Epithelial cell of umbilical artery (primary cell): ENCODE measurements around the gene CHURC1. TPM values are rescaled to one million over a fixed set of nuclear protein-coding genes. Genes with fewer than 3 reads are reported as not detected.

ENCODE experiments used
- total RNA-seq: library from RNA; depleted of rRNA; stranded (reverse); fragments of >200 nt; gene quantifications from 2 replicates; pipeline ENCODE4 v1.2.3, GENCODE V29; 2014

Gene CHURC1
- total RNA-seq = 64.6 and 78.1 TPM in 2 replicates

GRCh38 chr14:64914237-64915028 lies at the start of gene CHURC1:
CHURC1 (plus strand) TSS chr14:64914455; CDS start chr14:64914496, 41 bp downstream.

GRCh38 chr14:64879635-64880220 lies 34.5 kb upstream of the CHURC1 start, which contains the start of gene SPTB:
SPTB (minus strand) TSS chr14:64879907; CDS start chr14:64823094, 56,813 bp downstream.

DNA sequence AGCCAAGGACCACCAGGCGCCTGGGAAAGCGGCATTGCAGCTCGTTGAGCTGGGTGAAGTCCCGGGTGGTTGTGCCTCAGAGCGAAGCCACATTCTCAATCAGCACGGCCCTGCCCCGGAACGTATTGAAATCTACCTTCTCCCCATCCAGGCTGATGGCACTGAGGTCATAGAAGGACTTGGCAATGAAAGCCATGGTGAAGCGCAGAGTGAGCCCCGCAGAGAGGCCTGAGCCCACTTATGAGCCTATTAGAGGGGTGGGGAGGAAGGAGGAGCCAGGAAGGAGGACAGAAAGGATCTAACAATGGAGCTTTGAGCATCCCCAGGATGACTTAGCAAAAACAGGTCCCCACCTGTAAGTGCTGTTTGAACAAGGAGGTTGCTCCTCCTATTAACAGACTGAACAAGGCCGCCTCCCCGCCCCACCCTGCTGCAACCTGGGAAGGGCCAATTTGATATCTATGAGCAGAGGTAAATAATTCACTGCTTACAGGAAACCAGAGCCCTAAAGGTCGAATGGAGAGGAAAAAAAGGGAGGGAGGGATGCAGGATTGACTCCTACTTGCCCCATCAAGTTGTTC lies 28.4 kb downstream of the CHURC1 start, which contains the start of gene GPX2:
TSS of gene GPX2 (minus strand) at position 215 of the 581 bp plus-strand sequence. CDS start at position 196, 19 bp downstream.

DNA sequence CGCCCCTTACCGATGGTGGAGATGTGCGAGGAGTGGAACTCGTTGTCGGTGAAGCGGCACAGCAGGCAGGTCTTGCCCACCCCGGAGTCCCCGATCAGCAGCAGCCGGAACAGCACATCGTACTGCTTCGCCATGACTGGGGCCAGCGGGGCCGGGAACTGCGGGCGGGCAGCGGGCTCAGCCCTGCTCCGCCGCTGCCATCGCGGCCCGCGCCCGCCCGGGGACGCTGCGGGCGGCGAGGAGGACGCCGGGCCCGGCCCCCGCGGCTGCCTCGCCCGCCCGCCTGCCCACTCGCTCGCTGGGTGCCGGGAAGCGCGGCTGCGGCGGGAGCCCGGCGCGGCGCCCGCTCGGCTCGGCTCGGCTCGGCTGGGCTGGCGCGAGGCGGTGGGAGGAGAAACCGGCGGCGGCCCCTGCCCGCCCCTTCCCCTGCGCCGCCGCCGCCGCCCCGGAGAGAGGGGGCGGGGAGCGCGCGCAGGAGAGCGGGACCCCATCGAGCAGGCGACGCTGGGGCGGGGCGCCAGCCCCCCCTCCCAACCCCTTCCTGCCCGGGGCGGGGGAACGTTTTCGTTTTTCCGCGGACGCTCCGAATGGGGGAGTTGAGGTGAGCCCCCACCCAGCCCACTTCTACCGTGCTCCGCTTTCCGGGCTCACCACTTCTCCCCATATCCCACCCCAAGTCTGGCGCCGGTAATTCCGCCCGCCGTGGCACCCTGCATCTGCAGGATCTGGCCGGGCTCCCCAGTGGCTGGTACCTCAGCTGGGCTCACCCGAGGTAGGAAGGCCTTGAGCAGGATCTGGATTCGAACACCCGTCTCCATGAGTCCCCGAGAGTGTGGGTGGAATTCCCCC lies 57.9 kb downstream of the CHURC1 start, which contains the start of gene RAB15:
TSS of gene RAB15 (minus strand) at position 394 of the 849 bp plus-strand sequence. CDS start at position 134, 260 bp downstream.

Other genes starting within 250 kb of the CHURC1 start
- 1.9 and 4.1 TPM in 2 replicates for gene PLEKHG3, start 210.0 kb upstream of the CHURC1 start, total RNA-seq
- not detected in 2 replicates for gene SPTB, start 34.5 kb upstream of the CHURC1 start, total RNA-seq
- not detected in 2 replicates for gene GPX2, start 28.3 kb downstream of the CHURC1 start, total RNA-seq
- gene RAB15, start 57.9 kb downstream of the CHURC1 start, total RNA-seq = 6.2 and 7.9 TPM in 2 replicates
- 6.8 and 10.0 TPM in 2 replicates for gene FNTB, start 72.4 kb downstream of the CHURC1 start, total RNA-seq
- gene MAX, start 188.1 kb downstream of the CHURC1 start, total RNA-seq = 31.5 and 36.8 TPM in 2 replicates